HEK293 (cell line): ENCODE measurements around the gene MRPL55.

Experiments used
- CTCF ChIA-PET: fragments of 350-600 bp; formaldehyde crosslinking; extraction: SDS; loops from one replicate; lab custom pipeline; 2021; ENCODE audit warnings: antibody characterized with exemption; lab: Yijun Ruan, JAX
- POLR2A ChIA-PET: fragments of 300-600 bp; formaldehyde crosslinking; extraction: SDS; loops from one replicate; lab custom pipeline; 2020; ENCODE audit warnings: antibody characterized with exemption, inconsistent platforms; lab: Yijun Ruan, JAX
- H3K27ac ChIP-seq: fragments of 200-500 bp; sonication (Bioruptor generic); 2 replicates; pipeline ENCODE4 v1.5.1; 2014; ENCODE audit warnings: low read depth, low read length, control low read depth, inconsistent platforms; ENCODE audit errors: extremely low read depth
- H3K36me3 ChIP-seq, 2 experiments: fragments of 200-500 bp in 1 of 2; sonication (Bioruptor generic) in 1 of 2; 1 replicate in 1 of 2; 2 replicates in 1 of 2; pipeline ENCODE4 v1.5.1; 2014 to 2017; ENCODE audit warnings: inconsistent platforms in 2 of 2, low read length in 2 of 2; ENCODE audit not compliant: control insufficient read depth in 2 of 2, insufficient read depth in 1 of 2
- H3K4me1 ChIP-seq: fragments of 200-500 bp; sonication (Bioruptor generic); 2 replicates; pipeline ENCODE4 v1.5.1; 2014; ENCODE audit warnings: mild to moderate bottlenecking, low read length, inconsistent platforms; ENCODE audit not compliant: control insufficient read depth, insufficient read depth
- H3K4me3 ChIP-seq: 2 replicates; pipeline ENCODE4 v1.5.1; 2011; ENCODE audit warnings: low read depth, mild to moderate bottlenecking, control low read depth, low read length, moderate library complexity
- H3K9me3 ChIP-seq: fragments of 200-500 bp; sonication (Bioruptor generic); 2 replicates; pipeline ENCODE4 v1.5.1; 2014; ENCODE audit warnings: low read depth, low read length, inconsistent platforms; ENCODE audit not compliant: control insufficient read depth, insufficient read depth
- EGR2 ChIP-seq: fragments of 450-650 bp; formaldehyde crosslinking; IDR thresholded peaks from 2 replicates; pipeline ENCODE4 v1.5.1; 2016; ENCODE audit warnings: low read depth, missing biosample characterization, missing genetic modification characterization
- GLI4 ChIP-seq: fragments of 450-650 bp; formaldehyde crosslinking; IDR thresholded peaks from 2 replicates; pipeline ENCODE4 v1.5.1; 2016; ENCODE audit warnings: missing biosample characterization, missing genetic modification characterization
- IKZF3 ChIP-seq: fragments of 450-650 bp; IDR thresholded peaks from 2 replicates; pipeline ENCODE4 v1.5.0; 2018; ENCODE audit warnings: missing biosample characterization, mild to moderate bottlenecking, missing genetic modification characterization, moderate library complexity
- TRIM28 ChIP-seq: IDR thresholded peaks from 2 replicates; pipeline ENCODE4 v1.6.1; 2011; ENCODE audit warnings: low read length, control low read depth, borderline replicate concordance
- ZBTB17 ChIP-seq: fragments of 450-650 bp; formaldehyde crosslinking; IDR thresholded peaks from 2 replicates; pipeline ENCODE4 v1.5.1; 2016; ENCODE audit warnings: missing biosample characterization, missing genetic modification characterization
- ZEB2 ChIP-seq: fragments of 450-650 bp; formaldehyde crosslinking; IDR thresholded peaks from 2 replicates; pipeline ENCODE4 v1.5.1; 2016; ENCODE audit warnings: missing biosample characterization, missing genetic modification characterization
- ZNF169 ChIP-seq: fragments of 450-650 bp; formaldehyde crosslinking; IDR thresholded peaks from 2 replicates; pipeline ENCODE4 v1.5.1; 2016; ENCODE audit warnings: missing biosample characterization, missing genetic modification characterization
- ZNF324 ChIP-seq: fragments of 450-650 bp; formaldehyde crosslinking; IDR thresholded peaks from 2 replicates; pipeline ENCODE4 v1.5.1; 2016; ENCODE audit warnings: missing biosample characterization, missing genetic modification characterization
- ZNF335 ChIP-seq: fragments of 450-650 bp; formaldehyde crosslinking; conservative IDR thresholded peaks from 2 replicates; pipeline ENCODE4 v1.5.1; 2016; ENCODE audit warnings: missing biosample characterization, missing genetic modification characterization
- ZNF354C ChIP-seq: fragments of 450-650 bp; formaldehyde crosslinking; IDR thresholded peaks from 2 replicates; pipeline ENCODE4 v1.5.1; 2016; ENCODE audit warnings: missing biosample characterization, missing genetic modification characterization, low read depth, borderline replicate concordance
- ZNF391 ChIP-seq: fragments of 450-650 bp; formaldehyde crosslinking; IDR thresholded peaks from 2 replicates; pipeline ENCODE4 v1.5.1; 2016; ENCODE audit warnings: low read depth, missing biosample characterization, missing genetic modification characterization, borderline replicate concordance
- ZNF521 ChIP-seq: fragments of 450-650 bp; formaldehyde crosslinking; IDR thresholded peaks from 2 replicates; pipeline ENCODE4 v1.5.1; 2017; ENCODE audit warnings: missing biosample characterization, mild to moderate bottlenecking, missing genetic modification characterization
- ZNF664 ChIP-seq: fragments of 450-650 bp; formaldehyde crosslinking; IDR thresholded peaks from 2 replicates; pipeline ENCODE4 v1.5.1; 2016; ENCODE audit warnings: missing biosample characterization, missing genetic modification characterization
- ZNF777 ChIP-seq: fragments of 450-650 bp; formaldehyde crosslinking; IDR thresholded peaks from 2 replicates; pipeline ENCODE4 v1.5.1; 2017; ENCODE audit warnings: missing biosample characterization, missing genetic modification characterization, borderline replicate concordance
- ZSCAN16 ChIP-seq: fragments of 450-650 bp; formaldehyde crosslinking; IDR thresholded peaks from 2 replicates; pipeline ENCODE4 v1.5.1; 2016; ENCODE audit warnings: missing biosample characterization, missing genetic modification characterization
- ZSCAN30 ChIP-seq: fragments of 450-650 bp; IDR thresholded peaks from 2 replicates; pipeline ENCODE4 v1.5.1; 2018; ENCODE audit warnings: missing biosample characterization, mild to moderate bottlenecking, missing genetic modification characterization, moderate library complexity
- TF ChIP-seq, protein P1 (sequence below): fragments of 450-650 bp; formaldehyde crosslinking; IDR thresholded peaks from 2 replicates; pipeline ENCODE4 v1.5.1; 2016; ENCODE audit warnings: missing biosample characterization, missing genetic modification characterization
- TF ChIP-seq, protein P2 (sequence below): fragments of 450-650 bp; formaldehyde crosslinking; IDR thresholded peaks from 2 replicates; pipeline ENCODE4 v1.5.1; 2016; ENCODE audit warnings: missing biosample characterization, missing genetic modification characterization
- TF ChIP-seq, protein P3 (sequence below): fragments of 450-650 bp; formaldehyde crosslinking; IDR thresholded peaks from 2 replicates; pipeline ENCODE4 v1.5.1; 2016; ENCODE audit warnings: missing biosample characterization, missing genetic modification characterization
- TF ChIP-seq, protein P4 (sequence below): fragments of 450-650 bp; formaldehyde crosslinking; IDR thresholded peaks from 2 replicates; pipeline ENCODE4 v1.5.1; 2016; ENCODE audit warnings: missing biosample characterization, missing genetic modification characterization

Gene MRPL55

DNA sequence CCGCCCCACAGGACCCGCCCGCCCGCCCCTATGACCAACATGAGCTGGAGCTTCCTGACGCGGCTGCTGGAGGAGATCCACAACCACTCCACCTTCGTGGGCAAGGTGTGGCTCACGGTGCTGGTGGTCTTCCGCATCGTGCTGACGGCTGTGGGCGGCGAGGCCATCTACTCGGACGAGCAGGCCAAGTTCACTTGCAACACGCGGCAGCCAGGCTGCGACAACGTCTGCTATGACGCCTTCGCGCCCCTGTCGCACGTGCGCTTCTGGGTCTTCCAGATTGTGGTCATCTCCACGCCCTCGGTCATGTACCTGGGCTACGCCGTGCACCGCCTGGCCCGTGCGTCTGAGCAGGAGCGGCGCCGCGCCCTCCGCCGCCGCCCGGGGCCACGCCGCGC is 48.6 kb upstream of the MRPL55 start (continued):
- TF ChIP-seq, protein P1, sequence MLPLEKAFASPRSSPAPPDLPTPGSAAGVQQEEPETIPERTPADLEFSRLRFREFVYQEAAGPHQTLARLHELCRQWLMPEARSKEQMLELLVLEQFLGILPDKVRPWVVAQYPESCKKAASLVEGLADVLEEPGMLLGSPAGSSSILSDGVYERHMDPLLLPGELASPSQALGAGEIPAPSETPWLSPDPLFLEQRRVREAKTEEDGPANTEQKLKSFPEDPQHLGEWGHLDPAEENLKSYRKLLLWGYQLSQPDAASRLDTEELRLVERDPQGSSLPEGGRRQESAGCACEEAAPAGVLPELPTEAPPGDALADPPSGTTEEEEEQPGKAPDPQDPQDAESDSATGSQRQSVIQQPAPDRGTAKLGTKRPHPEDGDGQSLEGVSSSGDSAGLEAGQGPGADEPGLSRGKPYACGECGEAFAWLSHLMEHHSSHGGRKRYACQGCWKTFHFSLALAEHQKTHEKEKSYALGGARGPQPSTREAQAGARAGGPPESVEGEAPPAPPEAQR (tag by site-specific recombination), result no peak
- TF ChIP-seq, protein P2, sequence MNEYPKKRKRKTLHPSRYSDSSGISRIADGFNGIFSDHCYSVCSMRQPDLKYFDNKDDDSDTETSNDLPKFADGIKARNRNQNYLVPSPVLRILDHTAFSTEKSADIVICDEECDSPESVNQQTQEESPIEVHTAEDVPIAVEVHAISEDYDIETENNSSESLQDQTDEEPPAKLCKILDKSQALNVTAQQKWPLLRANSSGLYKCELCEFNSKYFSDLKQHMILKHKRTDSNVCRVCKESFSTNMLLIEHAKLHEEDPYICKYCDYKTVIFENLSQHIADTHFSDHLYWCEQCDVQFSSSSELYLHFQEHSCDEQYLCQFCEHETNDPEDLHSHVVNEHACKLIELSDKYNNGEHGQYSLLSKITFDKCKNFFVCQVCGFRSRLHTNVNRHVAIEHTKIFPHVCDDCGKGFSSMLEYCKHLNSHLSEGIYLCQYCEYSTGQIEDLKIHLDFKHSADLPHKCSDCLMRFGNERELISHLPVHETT (tag by site-specific recombination), result no peak
- TF ChIP-seq, protein P3, sequence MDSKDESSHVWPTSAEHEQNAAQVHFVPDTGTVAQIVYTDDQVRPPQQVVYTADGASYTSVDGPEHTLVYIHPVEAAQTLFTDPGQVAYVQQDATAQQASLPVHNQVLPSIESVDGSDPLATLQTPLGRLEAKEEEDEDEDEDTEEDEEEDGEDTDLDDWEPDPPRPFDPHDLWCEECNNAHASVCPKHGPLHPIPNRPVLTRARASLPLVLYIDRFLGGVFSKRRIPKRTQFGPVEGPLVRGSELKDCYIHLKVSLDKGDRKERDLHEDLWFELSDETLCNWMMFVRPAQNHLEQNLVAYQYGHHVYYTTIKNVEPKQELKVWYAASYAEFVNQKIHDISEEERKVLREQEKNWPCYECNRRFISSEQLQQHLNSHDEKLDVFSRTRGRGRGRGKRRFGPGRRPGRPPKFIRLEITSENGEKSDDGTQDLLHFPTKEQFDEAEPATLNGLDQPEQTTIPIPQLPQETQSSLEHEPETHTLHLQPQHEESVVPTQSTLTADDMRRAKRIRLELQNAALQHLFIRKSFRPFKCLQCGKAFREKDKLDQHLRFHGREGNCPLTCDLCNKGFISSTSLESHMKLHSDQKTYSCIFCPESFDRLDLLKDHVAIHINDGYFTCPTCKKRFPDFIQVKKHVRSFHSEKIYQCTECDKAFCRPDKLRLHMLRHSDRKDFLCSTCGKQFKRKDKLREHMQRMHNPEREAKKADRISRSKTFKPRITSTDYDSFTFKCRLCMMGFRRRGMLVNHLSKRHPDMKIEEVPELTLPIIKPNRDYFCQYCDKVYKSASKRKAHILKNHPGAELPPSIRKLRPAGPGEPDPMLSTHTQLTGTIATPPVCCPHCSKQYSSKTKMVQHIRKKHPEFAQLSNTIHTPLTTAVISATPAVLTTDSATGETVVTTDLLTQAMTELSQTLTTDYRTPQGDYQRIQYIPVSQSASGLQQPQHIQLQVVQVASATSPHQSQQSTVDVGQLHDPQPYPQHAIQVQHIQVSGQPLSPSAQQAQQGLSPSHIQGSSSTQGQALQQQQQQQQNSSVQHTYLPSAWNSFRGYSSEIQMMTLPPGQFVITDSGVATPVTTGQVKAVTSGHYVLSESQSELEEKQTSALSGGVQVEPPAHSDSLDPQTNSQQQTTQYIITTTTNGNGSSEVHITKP (tag by site-specific recombination), result no peak
- TF ChIP-seq ZNF777 (tag by site-specific recombination), result no peak
- TF ChIP-seq ZNF664 (tag by site-specific recombination), result no peak

DNA sequence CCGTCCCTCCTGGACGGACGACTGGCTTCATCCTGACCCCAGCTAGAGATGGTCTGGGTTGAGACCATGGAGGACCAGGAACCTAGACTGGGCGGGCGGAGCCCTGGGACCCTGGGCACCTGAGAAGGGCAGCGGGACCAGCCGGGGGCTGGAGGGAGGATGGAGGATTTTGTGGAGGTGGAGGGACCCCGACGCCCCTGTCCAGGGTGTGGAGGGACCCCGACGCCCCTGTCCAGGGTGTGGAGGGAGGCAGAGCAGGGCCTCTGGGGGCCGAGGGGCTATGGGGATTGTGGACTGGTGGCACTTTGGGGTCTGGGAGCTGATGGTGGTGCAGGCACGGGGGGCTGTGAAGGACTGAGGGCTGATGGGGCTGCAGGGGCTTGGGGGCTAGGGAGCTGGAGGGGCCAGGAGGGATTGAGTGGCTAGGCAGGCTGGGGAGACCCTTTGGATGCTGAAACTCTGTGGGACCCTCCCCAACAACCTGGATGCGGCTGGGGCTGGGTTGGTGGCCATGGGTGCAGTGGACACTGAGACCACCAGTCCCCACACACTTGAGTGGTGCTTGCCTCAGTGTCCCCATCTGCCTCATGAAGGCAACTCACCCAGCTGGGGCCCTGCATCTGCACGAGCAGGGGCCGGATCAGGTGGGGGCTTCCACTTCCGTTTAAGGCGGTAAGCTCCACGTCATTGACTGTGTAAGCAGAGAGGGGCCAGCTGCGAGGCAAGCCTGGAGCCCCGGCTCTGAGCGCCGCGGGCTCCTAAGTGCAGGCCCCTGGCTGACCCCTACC is 48.0 kb upstream of the MRPL55 start:
- Histone ChIP-seq H3K36me3 (no peaks in the 10 kb centered on the region), H3K4me1 (peaks cover 3% of the 10 kb centered on the region; the same call in 1 of the 2 replicates), H3K4me3 (no peak overlapping the region), H3K27ac (no peak overlapping the region), H3K9me3 (no peaks in the 10 kb centered on the region)
- ChIA-PET CTCF (interaction anchor here (0.6 to 0.7 kb wide), 2 partner anchors 157 to 473 kb away, joined by 3 to 4 read pairs; no protein-coding TSS in a partner anchor), POLR2A (interaction anchor here (0.7 to 9.6 kb wide), 3 partner anchors 7 to 31 kb away, joined by 3 to 82 read pairs (median 3); partner anchors contain the start of gene IBA57)
- TF ChIP-seq ZNF521 (tag by site-specific recombination) (no peak), ZSCAN30 (tag by site-specific recombination) (no peak), GLI4 (tag by site-specific recombination) (no peak), ZNF169 (tag by site-specific recombination) (no peak), ZEB2 (tag by site-specific recombination) (no peak), IKZF3 (tag by site-specific recombination) (no peak), TRIM28 (no peak), ZNF354C (tag by site-specific recombination) (no peak), ZSCAN16 (tag by site-specific recombination) (no peak), ZNF324 (no peak), ZNF335 (no peak), ZBTB17 (tag by site-specific recombination) (no peak), EGR2 (tag by site-specific recombination) (no peak), ZNF391 (tag by site-specific recombination) (no peak)
- TF ChIP-seq, protein P4, sequence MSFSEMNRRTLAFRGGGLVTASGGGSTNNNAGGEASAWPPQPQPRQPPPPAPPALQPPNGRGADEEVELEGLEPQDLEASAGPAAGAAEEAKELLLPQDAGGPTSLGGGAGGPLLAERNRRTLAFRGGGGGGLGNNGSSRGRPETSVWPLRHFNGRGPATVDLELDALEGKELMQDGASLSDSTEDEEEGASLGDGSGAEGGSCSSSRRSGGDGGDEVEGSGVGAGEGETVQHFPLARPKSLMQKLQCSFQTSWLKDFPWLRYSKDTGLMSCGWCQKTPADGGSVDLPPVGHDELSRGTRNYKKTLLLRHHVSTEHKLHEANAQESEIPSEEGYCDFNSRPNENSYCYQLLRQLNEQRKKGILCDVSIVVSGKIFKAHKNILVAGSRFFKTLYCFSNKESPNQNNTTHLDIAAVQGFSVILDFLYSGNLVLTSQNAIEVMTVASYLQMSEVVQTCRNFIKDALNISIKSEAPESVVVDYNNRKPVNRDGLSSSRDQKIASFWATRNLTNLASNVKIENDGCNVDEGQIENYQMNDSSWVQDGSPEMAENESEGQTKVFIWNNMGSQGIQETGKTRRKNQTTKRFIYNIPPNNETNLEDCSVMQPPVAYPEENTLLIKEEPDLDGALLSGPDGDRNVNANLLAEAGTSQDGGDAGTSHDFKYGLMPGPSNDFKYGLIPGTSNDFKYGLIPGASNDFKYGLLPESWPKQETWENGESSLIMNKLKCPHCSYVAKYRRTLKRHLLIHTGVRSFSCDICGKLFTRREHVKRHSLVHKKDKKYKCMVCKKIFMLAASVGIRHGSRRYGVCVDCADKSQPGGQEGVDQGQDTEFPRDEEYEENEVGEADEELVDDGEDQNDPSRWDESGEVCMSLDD (tag by site-specific recombination), result no peak
